ENCODE results near the gene BAIAP2.

Gene BAIAP2

GRCh38 chr17:81091774-81092517 is 57.0 kb downstream of the BAIAP2 start:
- DNase-seq: no peak

DNA sequence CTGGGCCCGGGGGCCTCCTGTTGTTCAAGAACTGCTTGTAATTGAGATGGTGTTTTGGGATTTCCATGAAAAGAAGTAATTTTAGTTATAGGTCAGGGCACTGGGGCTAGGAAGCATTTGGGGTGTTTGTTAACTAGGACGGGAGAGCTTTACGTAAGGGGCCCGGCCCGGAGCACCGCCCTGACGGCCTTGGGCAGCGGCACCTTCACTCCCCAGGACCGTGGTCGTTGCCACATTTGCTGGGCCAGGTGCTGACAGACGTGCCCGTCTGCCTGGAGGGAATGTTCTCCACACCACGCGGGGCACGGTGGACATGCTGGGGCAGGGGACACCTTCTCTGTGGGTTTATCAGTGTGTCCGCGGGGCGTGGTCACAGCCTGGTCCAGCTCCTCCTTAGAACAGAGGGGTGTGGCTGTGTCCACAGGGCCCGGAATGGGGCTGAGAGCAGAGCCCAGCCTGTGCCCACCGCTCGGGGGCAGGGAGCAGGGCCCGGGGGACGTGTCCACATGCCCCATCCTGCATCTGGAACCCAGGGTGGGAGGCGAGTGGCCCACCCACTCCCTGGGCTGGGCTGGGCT is 57.7 kb downstream of the BAIAP2 start:
- DNase-seq: no peak

- DNase-seq: no peak
Measured at GRCh38 chr17:81093619-81094508, 58.9 kb downstream of the BAIAP2 start.

- peak; percentile 94 for DNase-seq
Measured at GRCh38 chr17:81094509-81095382, 59.8 kb downstream of the BAIAP2 start.

GRCh38 chr17:81095383-81095762 is 60.4 kb downstream of the BAIAP2 start:
- DNase-seq: peak; percentile 20

DNA sequence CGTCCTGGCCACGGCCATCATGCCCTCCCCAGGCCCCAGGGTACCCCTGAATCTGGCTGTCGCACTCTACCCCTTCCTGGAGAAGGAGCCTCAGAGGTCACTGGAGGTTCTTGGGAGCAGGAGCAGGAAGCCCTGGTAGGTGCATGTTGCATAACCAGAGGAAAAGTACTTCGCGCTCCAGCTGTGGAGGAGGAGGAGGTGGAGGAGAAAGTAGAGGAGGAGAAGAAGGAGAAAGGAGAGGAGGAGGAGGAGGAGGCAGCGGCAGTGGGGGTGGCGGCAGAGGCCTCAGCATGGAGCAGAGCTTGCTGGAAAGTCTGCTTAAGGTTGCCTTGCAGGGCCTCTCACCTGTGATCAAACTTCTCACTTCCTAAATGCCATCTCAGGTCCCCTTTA is 61.8 kb downstream of the BAIAP2 start:
- DNase-seq: no peak

DNA sequence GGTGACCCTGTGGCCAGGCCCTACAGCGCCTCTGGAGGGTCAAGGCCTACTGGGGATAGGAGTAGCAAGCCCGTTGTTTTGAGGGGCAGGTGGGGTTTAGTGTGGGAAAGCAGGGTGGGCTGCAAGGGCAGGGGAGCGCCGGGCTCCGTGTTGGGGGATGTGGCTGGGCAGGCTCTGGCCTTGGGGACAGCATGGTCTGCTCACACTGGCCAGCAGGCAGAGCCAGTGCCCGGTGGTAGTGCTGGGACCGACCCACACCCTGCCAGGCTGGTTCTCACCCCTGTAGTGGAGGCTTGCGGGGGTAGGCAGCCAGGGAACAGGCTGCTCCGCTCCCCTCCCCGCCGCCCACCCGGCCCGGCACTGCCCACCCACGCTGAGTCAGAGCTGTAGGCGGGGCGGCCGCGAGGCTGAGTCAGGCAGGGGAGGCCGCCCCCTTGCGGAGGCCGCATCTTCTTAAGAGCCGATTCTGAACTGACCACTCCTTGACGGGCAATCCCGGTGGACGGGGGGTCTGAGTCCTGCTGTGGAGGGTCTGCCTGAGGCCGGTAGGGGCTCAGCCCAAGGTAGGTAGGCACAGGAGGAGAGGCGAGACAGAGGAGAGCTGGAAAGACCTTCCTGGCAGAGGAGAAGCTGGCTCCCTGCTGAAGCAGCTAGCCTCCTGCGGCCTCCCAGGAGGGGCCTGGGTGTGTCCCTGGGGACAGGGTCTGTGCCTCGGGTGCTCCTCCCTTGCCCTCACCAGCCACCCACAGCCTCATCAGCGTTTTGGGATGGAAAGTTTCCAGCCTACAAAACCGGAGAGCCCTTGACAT is 62.4 kb downstream of the BAIAP2 start:
- DNase-seq: peak; percentile 46

DNA sequence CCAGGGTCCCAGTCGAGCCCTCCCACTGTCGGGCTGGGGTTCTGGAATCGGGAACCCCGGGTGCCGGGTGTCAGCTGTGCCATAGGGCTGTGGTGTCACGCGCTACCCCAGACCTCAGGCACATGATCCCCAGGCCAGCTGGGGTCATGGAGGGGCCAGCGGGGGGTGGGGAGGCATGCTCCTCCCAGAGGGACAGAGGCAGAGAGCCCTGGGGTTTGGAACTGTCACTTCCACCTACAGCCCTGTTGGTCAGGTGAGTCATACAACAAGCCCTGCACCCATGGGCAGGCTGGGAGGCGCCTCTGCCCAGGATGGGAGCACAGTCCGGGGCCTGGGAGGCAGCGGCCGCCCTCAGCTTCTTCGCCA is 63.0 kb downstream of the BAIAP2 start:
- no peak for DNase-seq

DNA sequence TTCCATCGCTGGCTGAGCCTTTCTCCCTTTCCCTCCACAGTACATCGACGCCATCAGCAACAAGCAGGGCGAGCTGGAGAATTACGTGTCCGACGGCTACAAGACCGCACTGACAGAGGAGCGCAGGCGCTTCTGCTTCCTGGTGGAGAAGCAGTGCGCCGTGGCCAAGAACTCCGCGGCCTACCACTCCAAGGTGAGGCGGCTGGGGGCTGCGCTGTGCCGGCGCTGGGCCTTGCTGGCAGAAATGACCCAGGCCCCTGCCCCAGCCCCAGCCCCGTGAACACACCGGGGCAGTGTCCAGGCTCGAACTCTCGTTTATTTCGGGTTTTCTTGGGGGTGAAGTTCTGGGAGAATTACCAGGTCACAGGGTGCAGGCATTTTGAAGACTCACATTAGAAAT is 64.9 kb downstream of the BAIAP2 start:
- no peak for DNase-seq

DNA sequence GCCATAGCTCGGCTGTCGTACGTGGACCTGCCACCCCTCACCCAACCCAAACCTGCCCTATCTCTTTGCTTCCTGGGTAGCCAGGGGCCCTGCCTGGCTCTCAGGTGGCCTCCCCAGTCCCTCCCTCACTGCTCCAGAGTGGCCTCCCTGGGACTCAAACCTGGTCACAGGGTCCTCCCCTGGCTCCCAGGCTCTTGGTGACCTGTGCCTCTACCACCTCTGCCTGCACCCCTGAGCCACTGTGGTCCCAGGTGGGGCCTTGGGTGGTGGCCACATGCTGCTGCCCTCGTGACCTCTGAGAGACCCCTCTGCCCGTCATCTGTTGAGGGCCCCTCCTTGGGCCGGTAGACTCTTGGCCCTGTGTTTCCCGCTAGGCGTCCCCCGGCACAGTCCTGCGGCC is 65.7 kb downstream of the BAIAP2 start:
- DNase-seq: no peak

GRCh38 chr17:81101614-81102306 is 66.8 kb downstream of the BAIAP2 start:
- peak; percentile 89 for DNase-seq

DNA sequence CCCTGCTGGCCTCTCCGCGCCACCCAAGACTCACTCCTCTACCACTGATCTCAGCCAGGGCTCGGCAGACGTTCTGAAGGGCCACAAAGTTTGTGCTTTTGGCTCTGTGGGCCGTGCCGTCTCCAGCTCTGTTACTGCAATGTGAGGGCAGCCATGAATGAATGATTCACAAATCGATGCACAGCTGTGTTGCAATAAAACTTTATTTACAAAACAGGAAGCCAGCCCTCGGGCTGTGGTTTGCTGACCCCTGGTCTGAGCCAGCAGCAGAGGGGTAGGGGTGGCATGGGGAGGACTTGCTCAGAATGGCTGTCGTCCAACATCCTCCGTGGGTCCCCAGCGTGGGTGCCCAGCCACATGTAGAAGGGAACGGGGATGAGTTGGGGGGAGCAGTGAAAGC is 67.4 kb downstream of the BAIAP2 start:
- DNase-seq: no peak

GRCh38 chr17:81102869-81103268 is 67.9 kb downstream of the BAIAP2 start:
- DNase-seq: no peak

GRCh38 chr17:81103379-81103778 is 68.4 kb downstream of the BAIAP2 start:
- DNase-seq: no peak

DNA sequence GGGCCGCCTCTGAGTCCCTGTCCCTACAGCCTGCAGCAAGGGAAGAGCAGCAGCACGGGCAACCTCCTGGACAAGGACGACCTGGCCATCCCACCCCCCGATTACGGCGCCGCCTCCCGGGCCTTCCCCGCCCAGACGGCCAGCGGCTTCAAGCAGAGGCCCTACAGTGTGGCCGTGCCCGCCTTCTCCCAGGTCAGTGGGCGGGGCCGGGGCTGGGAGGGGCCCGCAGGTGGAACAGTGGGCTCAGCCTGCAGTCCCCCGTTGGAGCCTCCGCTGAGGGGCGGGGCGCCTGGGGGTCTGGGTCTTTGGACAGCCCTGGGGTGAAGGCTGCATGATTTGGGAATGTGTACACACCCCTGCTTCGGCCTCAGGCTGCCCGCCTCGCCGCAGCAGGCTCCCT is 71.8 kb downstream of the BAIAP2 start:
- DNase-seq: no peak

GRCh38 chr17:81108220-81108619 is 73.3 kb downstream of the BAIAP2 start:
- no peak for DNase-seq

DNA sequence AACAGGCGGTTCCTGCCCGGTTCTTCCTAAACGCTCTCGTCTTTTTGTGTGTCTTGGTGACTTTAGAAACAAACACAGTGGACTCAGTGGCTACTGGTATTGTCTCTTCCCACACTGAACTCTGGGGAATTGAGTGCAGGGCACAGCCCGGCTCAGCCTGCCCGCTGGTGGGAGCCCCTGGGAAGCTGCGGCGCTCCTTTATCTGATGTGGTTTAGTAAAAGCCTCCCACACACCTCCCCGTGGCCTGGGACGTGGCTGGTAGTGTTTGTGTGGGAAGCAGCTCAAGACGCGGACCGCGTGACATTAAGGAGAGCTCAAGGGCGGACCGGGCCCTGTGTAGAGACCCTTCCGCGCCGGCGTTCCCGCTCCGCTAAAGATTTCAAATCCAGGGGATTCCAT is 75.0 kb downstream of the BAIAP2 start:
- DNase-seq: no peak

- no peak for DNase-seq
Measured at GRCh38 chr17:81110488-81111040, 75.6 kb downstream of the BAIAP2 start.

GRCh38 chr17:81111066-81111465 is 76.1 kb downstream of the BAIAP2 start:
- no peak for DNase-seq

- DNase-seq: no peak
Measured at GRCh38 chr17:81112450-81112849, 77.5 kb downstream of the BAIAP2 start.

GRCh38 chr17:81113158-81113724 is 78.3 kb downstream of the BAIAP2 start:
- DNase-seq: no peak
